Neuronal stem cell (in vitro differentiated cells): ENCODE results near the gene ATP6V0E1.

Experiments used
- DNase-seq: peaks from one replicate; pipeline ENCODE4 v3.0.0-alpha.2; 2013; ENCODE audit warnings: low spot score
- H2AFZ ChIP-seq: one replicate; pipeline ENCODE4 v1.6.1; 2013; ENCODE audit warnings: mild to moderate bottlenecking, low read length, inconsistent platforms
- H2AK5ac ChIP-seq: 2 replicates; pipeline ENCODE4 v1.6.1; 2013; ENCODE audit warnings: low read depth, mild to moderate bottlenecking, inconsistent platforms, low read length, moderate library complexity, mixed read lengths
- H2BK120ac ChIP-seq: 2 replicates; pipeline ENCODE4 v1.6.1; 2013; ENCODE audit warnings: low read depth, mild to moderate bottlenecking, inconsistent platforms, low read length, moderate library complexity, mixed read lengths
- H2BK12ac ChIP-seq: one replicate; pipeline ENCODE4 v1.6.1; 2013; ENCODE audit warnings: low read length, inconsistent platforms
- H2BK15ac ChIP-seq: 2 replicates; pipeline ENCODE4 v1.6.1; 2013; ENCODE audit warnings: mild to moderate bottlenecking, low read length, inconsistent platforms, mixed read lengths
- H2BK5ac ChIP-seq: one replicate; pipeline ENCODE4 v1.6.1; 2013; ENCODE audit warnings: inconsistent platforms, mild to moderate bottlenecking, low read length, moderate library complexity
- H3K14ac ChIP-seq: one replicate; pipeline ENCODE4 v1.6.1; 2013; ENCODE audit warnings: low read length, inconsistent platforms
- H3K18ac ChIP-seq: 2 replicates; pipeline ENCODE4 v1.6.1; 2013; ENCODE audit warnings: low read length, inconsistent platforms
- H3K23ac ChIP-seq: 2 replicates; pipeline ENCODE4 v1.6.1; 2013; ENCODE audit warnings: low read depth, mild to moderate bottlenecking, mixed read lengths, low read length, inconsistent platforms; ENCODE audit not compliant: poor library complexity
- H3K27ac ChIP-seq: replicated peaks from 3 replicates; pipeline ENCODE4 v1.5.1; 2013; ENCODE audit warnings: low read length, inconsistent platforms
- H3K27me3 ChIP-seq, 3 experiments: 2 replicates each; pipeline ENCODE4 v1.6.1; 2013; ENCODE audit warnings: low read length in 3 of 3, mild to moderate bottlenecking in 2 of 3, inconsistent platforms in 1 of 3, low read depth in 1 of 3, mixed read lengths in 1 of 3, moderate library complexity in 1 of 3; ENCODE audit not compliant: control insufficient read depth in 3 of 3, insufficient read depth in 3 of 3
- H3K36me3 ChIP-seq, 2 donors: replicated peaks in 1 of 2; 2 replicates each; pipeline ENCODE4 v1.6.1; 2013; ENCODE audit warnings: low read length in 2 of 2; ENCODE audit not compliant: control insufficient read depth in 2 of 2, insufficient read depth in 2 of 2
- H3K4ac ChIP-seq: 2 replicates; pipeline ENCODE4 v1.6.1; 2013; ENCODE audit warnings: inconsistent platforms, mild to moderate bottlenecking, low read length, moderate library complexity
- H3K4me1 ChIP-seq, 2 donors: 1 replicate in 1 of 2; 2 replicates in 1 of 2; pipeline ENCODE4 v1.6.1; 2013; ENCODE audit warnings: low read length in 2 of 2, low read depth in 1 of 2; ENCODE audit not compliant: control insufficient read depth in 2 of 2, insufficient read depth in 1 of 2
- H3K4me2 ChIP-seq: one replicate; pipeline ENCODE4 v1.6.1; 2013; ENCODE audit warnings: mild to moderate bottlenecking, low read length, inconsistent platforms; ENCODE audit not compliant: insufficient read depth, poor library complexity, severe bottlenecking
- H3K4me3 ChIP-seq, 2 donors: 2 replicates each; pipeline ENCODE4 v1.5.1; 2013; ENCODE audit warnings: low read length in 2 of 2, mild to moderate bottlenecking in 2 of 2, inconsistent platforms in 1 of 2, moderate library complexity in 1 of 2
- H3K79me1 ChIP-seq: one replicate; pipeline ENCODE4 v1.6.1; 2013; ENCODE audit warnings: low read depth, mild to moderate bottlenecking, inconsistent platforms, low read length, moderate library complexity
- H3K9ac ChIP-seq: one replicate; pipeline ENCODE4 v1.6.1; 2013; ENCODE audit warnings: mild to moderate bottlenecking, low read depth, low read length, inconsistent platforms; ENCODE audit not compliant: poor library complexity
- H3K9me3 ChIP-seq, 2 donors: replicated peaks in 1 of 2; 2 replicates each; pipeline versions ENCODE3 to v1.6.1; 2013; ENCODE audit warnings: low read length in 2 of 2, mild to moderate bottlenecking in 2 of 2, inconsistent platforms in 1 of 2, low read depth in 1 of 2, mixed read lengths in 1 of 2, moderate library complexity in 1 of 2; ENCODE audit not compliant: control insufficient read depth in 2 of 2, insufficient read depth in 1 of 2
- H4K8ac ChIP-seq: one replicate; pipeline ENCODE4 v1.6.1; 2013; ENCODE audit warnings: low read depth, mild to moderate bottlenecking, inconsistent platforms, low read length, moderate library complexity
- H4K91ac ChIP-seq: one replicate; pipeline ENCODE4 v1.6.1; 2013; ENCODE audit warnings: low read length, low read depth, mild to moderate bottlenecking, inconsistent platforms; ENCODE audit not compliant: poor library complexity
- WGBS, 2 donors: extraction: QIAGEN DNeasy Blood & Tissue Kit; methylation state at CpG; one replicate each; pipeline ENCODE4 v1.1.7; 2013; ENCODE audit warnings: missing lambda C conversion rate in 2 of 2, mixed read lengths in 1 of 2; ENCODE audit not compliant: insufficient read length in 2 of 2, insufficient replicate concordance in 1 of 2; ENCODE audit errors: extremely low coverage in 2 of 2; 5-methylcytosine and 5-hydroxymethylcytosine counted together

ATP6V0E1 gene

GRCh38 chr5:173001229-173001841 lies 17.8 kb downstream of the ATP6V0E1 start:
- no CpG with 5 or more reads among the region's 9 CpGs for WGBS, 2 donors
- Histone ChIP-seq H2AK5ac (no peak overlapping the region), H3K9me3 (no peaks in the 10 kb centered on the region), H4K91ac (no peak overlapping the region), H4K8ac (no peak overlapping the region), H3K9ac (no peak overlapping the region), H3K23ac (no peak overlapping the region), H2AFZ (no peak overlapping the region), H3K4me1 (peaks cover 0 to 7% of the 10 kb centered on the region in 2 donors), H3K18ac (no peak overlapping the region), H3K14ac (no peak overlapping the region), H3K36me3 (peaks cover 0 to 27% of the 10 kb centered on the region in 2 donors), H3K4ac (no peak overlapping the region), H2BK120ac (no peak overlapping the region), H3K27ac (no peak overlapping the region), H2BK12ac (no peak overlapping the region), H3K79me1 (peaks cover 2% of the 10 kb centered on the region), H2BK15ac (no peak overlapping the region), H3K4me2 (no peak overlapping the region), H2BK5ac (no peak overlapping the region), H3K4me3 (no peak overlapping the region), H3K27me3 (no peaks in the 10 kb centered on the region)
- DNase-seq = no peak

GRCh38 chr5:173003360-173003759 lies 19.8 kb downstream of the ATP6V0E1 start:
- Histone ChIP-seq H3K4me3 (no peak overlapping the region), H3K18ac (no peak overlapping the region), H3K27ac (no peak overlapping the region), H3K23ac (no peak overlapping the region), H2AK5ac (no peak overlapping the region), H3K36me3 (peaks cover 0 to 9% of the 10 kb centered on the region in 2 donors), H3K4me2 (no peak overlapping the region), H3K9me3 (no peaks in the 10 kb centered on the region), H4K8ac (no peak overlapping the region), H3K4ac (no peak overlapping the region), H2BK120ac (no peak overlapping the region), H3K4me1 (peaks cover 0 to 7% of the 10 kb centered on the region in 2 donors), H2BK12ac (no peak overlapping the region), H3K27me3 (no peaks in the 10 kb centered on the region), H3K79me1 (peaks cover 2% of the 10 kb centered on the region), H2BK15ac (no peak overlapping the region), H2BK5ac (no peak overlapping the region), H3K14ac (no peak overlapping the region), H3K9ac (no peak overlapping the region), H4K91ac (no peak overlapping the region), H2AFZ (no peak overlapping the region)
- WGBS, 2 donors = no CpG with 5 or more reads among the region's 3 CpGs
- no peak for DNase-seq

GRCh38 chr5:173004013-173004412 lies 20.4 kb downstream of the ATP6V0E1 start:
- no peaks in the 10 kb centered on the region for H3K9me3 ChIP-seq
- no peak overlapping the region for H2AK5ac ChIP-seq
- H3K27me3 ChIP-seq = no peaks in the 10 kb centered on the region
- no peak overlapping the region for H4K8ac ChIP-seq
- no peak overlapping the region for H3K23ac ChIP-seq
- no peak overlapping the region for H3K9ac ChIP-seq
- H3K79me1 ChIP-seq = peaks cover 2% of the 10 kb centered on the region
- no peak overlapping the region for H3K4me3 ChIP-seq
- no peak overlapping the region for H4K91ac ChIP-seq
- H2BK15ac ChIP-seq = no peak overlapping the region
- H2BK12ac ChIP-seq = no peak overlapping the region
- H3K4ac ChIP-seq = no peak overlapping the region
- no CpG with 5 or more reads among the region's 2 CpGs for WGBS, 2 donors
- no peak overlapping the region for H3K18ac ChIP-seq
- DNase-seq = no peak
- no peak overlapping the region for H2BK5ac ChIP-seq
- H3K36me3 ChIP-seq = peaks cover 0 to 6% of the 10 kb centered on the region in 2 donors
- peaks cover 0 to 7% of the 10 kb centered on the region in 2 donors for H3K4me1 ChIP-seq
- H3K14ac ChIP-seq = no peak overlapping the region
- H3K27ac ChIP-seq = no peak overlapping the region
- H2BK120ac ChIP-seq = no peak overlapping the region
- no peak overlapping the region for H2AFZ ChIP-seq
- H3K4me2 ChIP-seq = no peak overlapping the region

- WGBS, 2 donors = no CpG with 5 or more reads among the region's 5 CpGs
- Histone ChIP-seq H3K4me2 (no peak overlapping the region), H2BK120ac (no peak overlapping the region), H3K9ac (no peak overlapping the region), H3K4ac (no peak overlapping the region), H2BK12ac (no peak overlapping the region), H3K23ac (no peak overlapping the region), H3K9me3 (no peaks in the 10 kb centered on the region), H3K79me1 (peaks cover 2% of the 10 kb centered on the region), H3K27ac (no peak overlapping the region), H3K18ac (no peak overlapping the region), H4K8ac (no peak overlapping the region), H3K4me3 (no peak overlapping the region), H2BK15ac (no peak overlapping the region), H3K27me3 (no peaks in the 10 kb centered on the region), H3K4me1 (peaks cover 0 to 7% of the 10 kb centered on the region in 2 donors), H2AFZ (no peak overlapping the region), H3K14ac (no peak overlapping the region), H2AK5ac (no peak overlapping the region), H3K36me3 (peaks cover 0 to 6% of the 10 kb centered on the region in 2 donors), H2BK5ac (no peak overlapping the region), H4K91ac (no peak overlapping the region)
- no peak for DNase-seq
Observed at GRCh38 chr5:173004447-173004846, 20.9 kb downstream of the ATP6V0E1 start.
